Astrocyte (in vitro differentiated cells and primary cell): Measurements from ENCODE around the gene SFR1. TPM values are rescaled to one million over a fixed set of nuclear protein-coding genes. Genes with fewer than 3 reads are reported as not detected.
A peak's percentile ranks its signal among the peaks of the same experiment; 100 is the strongest.

Experiments
- DNase-seq: peaks from one replicate; pipeline ENCODE4 v3.0.0-alpha.2; 2010; ENCODE audit warnings: low read depth
- FAIRE-seq: peaks from 2 replicates; lab custom pipeline; 2011; peaks lifted over from hg19 to GRCh38; lab: Jason Lieb, UNC
- H2AFZ ChIP-seq: 2 replicates; pipeline ENCODE4 v1.6.0; 2012; ENCODE audit warnings: low read depth, low read length, inconsistent platforms
- H3K27ac ChIP-seq: 2 replicates; pipeline ENCODE4 v1.5.1; 2011; ENCODE audit warnings: low read depth, low read length, inconsistent platforms
- H3K27me3 ChIP-seq: 2 replicates; pipeline ENCODE4 v1.6.0; 2011; ENCODE audit warnings: low read length, inconsistent platforms; ENCODE audit not compliant: insufficient read depth
- H3K36me3 ChIP-seq: 2 replicates; pipeline ENCODE4 v1.5.1; 2011; ENCODE audit warnings: low read length, inconsistent platforms; ENCODE audit not compliant: insufficient read depth
- H3K4me1 ChIP-seq: 2 replicates; pipeline ENCODE4 v1.5.1; 2011; ENCODE audit warnings: low read length, inconsistent platforms; ENCODE audit not compliant: insufficient read depth
- H3K4me2 ChIP-seq: 2 replicates; pipeline ENCODE4 v1.6.0; 2012; ENCODE audit warnings: low read length, inconsistent platforms
- H3K4me3 ChIP-seq: 2 replicates; pipeline ENCODE4 v1.5.1; 2011; ENCODE audit warnings: low read depth, mild to moderate bottlenecking, low read length, inconsistent platforms; ENCODE audit not compliant: insufficient read depth
- H3K79me2 ChIP-seq: 2 replicates; pipeline ENCODE4 v1.6.0; 2012; ENCODE audit warnings: mild to moderate bottlenecking, low read length, inconsistent platforms; ENCODE audit not compliant: insufficient read depth
- H3K9ac ChIP-seq: 2 replicates; pipeline ENCODE4 v1.6.0; 2012; ENCODE audit warnings: mild to moderate bottlenecking, low read length, inconsistent platforms
- H3K9me3 ChIP-seq: 2 replicates; pipeline ENCODE4 v1.5.1; 2012; ENCODE audit warnings: low read depth, mild to moderate bottlenecking, low read length, inconsistent platforms; ENCODE audit not compliant: insufficient read depth
- H4K20me1 ChIP-seq: 2 replicates; pipeline ENCODE4 v1.6.0; 2012; ENCODE audit warnings: low read length, inconsistent platforms; ENCODE audit not compliant: insufficient read depth
- H3K27ac Mint-ChIP-seq: one replicate; pipeline ENCODE4 v1.8.0; 2021; ENCODE audit warnings: mild to moderate bottlenecking, mixed read lengths; ENCODE audit not compliant: unreplicated experiment
- H3K27me3 Mint-ChIP-seq: one replicate; pipeline ENCODE4 v1.8.0; 2021; ENCODE audit warnings: low read depth, mixed read lengths; ENCODE audit not compliant: unreplicated experiment
- H3K36me3 Mint-ChIP-seq: one replicate; pipeline ENCODE4 v1.8.0; 2021; ENCODE audit warnings: low read depth, mixed read lengths; ENCODE audit not compliant: unreplicated experiment
- H3K4me1 Mint-ChIP-seq: one replicate; pipeline ENCODE4 v1.8.0; 2021; ENCODE audit warnings: low read depth, mixed read lengths; ENCODE audit not compliant: unreplicated experiment
- H3K4me3 Mint-ChIP-seq: one replicate; pipeline ENCODE4 v1.8.0; 2021; ENCODE audit warnings: mild to moderate bottlenecking, moderate library complexity, mixed read lengths; ENCODE audit not compliant: unreplicated experiment
- H3K9me3 Mint-ChIP-seq: one replicate; pipeline ENCODE4 v1.8.0; 2021; ENCODE audit warnings: mild to moderate bottlenecking, mixed read lengths; ENCODE audit not compliant: unreplicated experiment
- EZH2 ChIP-seq: IDR thresholded peaks from 2 replicates; pipeline ENCODE4 v1.6.1; 2012; ENCODE audit warnings: mild to moderate bottlenecking, low read length, inconsistent platforms; ENCODE audit not compliant: insufficient read depth
- total RNA-seq: library from RNA; stranded (reverse); gene quantifications from 2 replicates; pipeline ENCODE4 v1.2.1, GENCODE V29; 2021
- TF ChIP-seq, protein P1 (sequence below): IDR thresholded peaks from 2 replicates; pipeline ENCODE4 v1.5.1; 2011; ENCODE audit warnings: low read depth, mild to moderate bottlenecking, inconsistent platforms, low read length, moderate library complexity; ENCODE audit not compliant: insufficient read depth

Gene SFR1
- total RNA-seq, 1 donor from 2014 or later = 3.6 TPM

DNA sequence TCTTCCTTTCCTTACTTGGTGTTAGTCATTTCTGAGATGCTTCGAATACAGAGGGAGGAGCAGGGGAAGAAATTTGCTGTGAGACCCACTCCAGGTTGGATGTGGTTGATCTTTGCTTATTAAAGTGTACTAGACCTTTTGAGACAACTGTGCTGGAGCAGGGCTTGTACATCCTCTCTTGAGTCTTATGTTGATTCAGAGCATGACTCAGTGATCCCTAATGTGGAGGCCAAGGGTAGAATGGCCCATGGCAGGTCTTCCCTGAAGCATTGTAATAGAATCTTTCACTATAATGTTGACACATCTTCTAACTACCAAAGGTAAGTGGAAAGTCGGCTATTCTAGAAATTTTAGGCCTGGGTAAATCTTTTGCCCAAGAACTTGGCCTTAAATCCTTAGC lies 17.0 kb upstream of the SFR1 start:
- no peak for FAIRE-seq
- DNase-seq = no peak
- H3K4me3 Mint-ChIP-seq = no peak overlapping the region

DNA sequence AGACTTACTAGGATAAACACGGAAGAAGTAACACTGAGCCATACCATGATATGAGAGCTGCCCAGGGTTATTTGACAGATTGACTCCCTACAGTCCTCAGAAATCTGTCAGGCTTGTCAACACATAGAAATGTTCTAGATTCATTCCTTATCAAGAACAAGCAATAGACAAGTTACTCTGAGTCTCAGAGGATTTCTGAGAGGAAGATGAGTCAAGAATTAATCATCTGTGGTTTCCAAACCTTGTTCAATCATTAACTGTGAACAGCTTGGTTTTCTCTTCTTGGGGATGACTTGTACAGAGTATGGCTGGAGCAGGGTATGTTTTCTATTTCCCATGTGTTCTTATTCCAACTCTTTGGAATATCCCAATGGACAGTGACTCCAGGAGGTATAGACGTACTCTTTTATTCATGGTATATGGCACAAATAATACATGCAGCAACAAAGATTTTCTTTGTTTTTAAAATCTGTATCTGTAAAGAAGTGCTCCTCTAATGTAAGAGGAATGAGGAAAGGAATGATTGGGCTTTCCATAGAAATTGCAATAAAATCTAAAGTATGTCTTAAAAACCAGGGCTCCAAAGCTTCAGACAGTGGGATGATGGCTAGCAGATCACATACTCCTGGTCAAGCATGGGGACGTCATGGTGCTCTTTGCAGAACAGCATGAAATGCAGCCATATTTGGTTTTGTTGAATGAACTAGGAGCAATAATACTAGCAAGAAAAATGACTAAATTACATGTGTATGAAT lies 11.9 kb upstream of the SFR1 start:
- TF ChIP-seq EZH2 = no peak
- TF ChIP-seq, protein P1, sequence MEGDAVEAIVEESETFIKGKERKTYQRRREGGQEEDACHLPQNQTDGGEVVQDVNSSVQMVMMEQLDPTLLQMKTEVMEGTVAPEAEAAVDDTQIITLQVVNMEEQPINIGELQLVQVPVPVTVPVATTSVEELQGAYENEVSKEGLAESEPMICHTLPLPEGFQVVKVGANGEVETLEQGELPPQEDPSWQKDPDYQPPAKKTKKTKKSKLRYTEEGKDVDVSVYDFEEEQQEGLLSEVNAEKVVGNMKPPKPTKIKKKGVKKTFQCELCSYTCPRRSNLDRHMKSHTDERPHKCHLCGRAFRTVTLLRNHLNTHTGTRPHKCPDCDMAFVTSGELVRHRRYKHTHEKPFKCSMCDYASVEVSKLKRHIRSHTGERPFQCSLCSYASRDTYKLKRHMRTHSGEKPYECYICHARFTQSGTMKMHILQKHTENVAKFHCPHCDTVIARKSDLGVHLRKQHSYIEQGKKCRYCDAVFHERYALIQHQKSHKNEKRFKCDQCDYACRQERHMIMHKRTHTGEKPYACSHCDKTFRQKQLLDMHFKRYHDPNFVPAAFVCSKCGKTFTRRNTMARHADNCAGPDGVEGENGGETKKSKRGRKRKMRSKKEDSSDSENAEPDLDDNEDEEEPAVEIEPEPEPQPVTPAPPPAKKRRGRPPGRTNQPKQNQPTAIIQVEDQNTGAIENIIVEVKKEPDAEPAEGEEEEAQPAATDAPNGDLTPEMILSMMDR = no peak
- Histone ChIP-seq H2AFZ (no peak overlapping the region), H4K20me1 (no peaks in the 10 kb centered on the region), H3K9me3 (no peaks in the 10 kb centered on the region), H3K4me3 (no peak overlapping the region), H3K9ac (no peak overlapping the region), H3K79me2 (no peaks in the 10 kb centered on the region), H3K27ac (peak overlapping the region; percentile 50), H3K4me2 (peak overlapping the region; percentile 37), H3K27me3 (no peaks in the 10 kb centered on the region), H3K36me3 (no peaks in the 10 kb centered on the region), H3K4me1 (no peaks in the 10 kb centered on the region)
- peak; percentile 100 for FAIRE-seq
- peak overlapping the region; percentile 91 for H3K27ac Mint-ChIP-seq
- peak; percentile 80 for DNase-seq
- no peaks in the 10 kb centered on the region for H3K36me3 Mint-ChIP-seq
- no peaks in the 10 kb centered on the region for H3K27me3 Mint-ChIP-seq
- no peak overlapping the region for H3K4me3 Mint-ChIP-seq
- no peaks in the 10 kb centered on the region for H3K9me3 Mint-ChIP-seq
- peaks cover 13% of the 10 kb centered on the region for H3K4me1 Mint-ChIP-seq

More for the DNA sequence above, 17.0 kb upstream of the SFR1 start:
- TF ChIP-seq, protein P1 = no peak
- TF ChIP-seq EZH2 = no peak
- Histone ChIP-seq H3K9me3 (no peaks in the 10 kb centered on the region), H3K27me3 (no peaks in the 10 kb centered on the region), H3K4me1 (no peaks in the 10 kb centered on the region), H3K79me2 (no peaks in the 10 kb centered on the region), H3K9ac (no peak overlapping the region), H3K36me3 (no peaks in the 10 kb centered on the region), H2AFZ (no peak overlapping the region), H3K4me3 (no peak overlapping the region), H3K4me2 (no peak overlapping the region), H4K20me1 (no peaks in the 10 kb centered on the region), H3K27ac (no peak overlapping the region)
- peaks cover 2% of the 10 kb centered on the region for H3K27me3 Mint-ChIP-seq
- no peak overlapping the region for H3K27ac Mint-ChIP-seq
- H3K9me3 Mint-ChIP-seq = no peaks in the 10 kb centered on the region
- H3K36me3 Mint-ChIP-seq = peaks cover 2% of the 10 kb centered on the region
- H3K4me1 Mint-ChIP-seq = peaks cover 13% of the 10 kb centered on the region

DNA sequence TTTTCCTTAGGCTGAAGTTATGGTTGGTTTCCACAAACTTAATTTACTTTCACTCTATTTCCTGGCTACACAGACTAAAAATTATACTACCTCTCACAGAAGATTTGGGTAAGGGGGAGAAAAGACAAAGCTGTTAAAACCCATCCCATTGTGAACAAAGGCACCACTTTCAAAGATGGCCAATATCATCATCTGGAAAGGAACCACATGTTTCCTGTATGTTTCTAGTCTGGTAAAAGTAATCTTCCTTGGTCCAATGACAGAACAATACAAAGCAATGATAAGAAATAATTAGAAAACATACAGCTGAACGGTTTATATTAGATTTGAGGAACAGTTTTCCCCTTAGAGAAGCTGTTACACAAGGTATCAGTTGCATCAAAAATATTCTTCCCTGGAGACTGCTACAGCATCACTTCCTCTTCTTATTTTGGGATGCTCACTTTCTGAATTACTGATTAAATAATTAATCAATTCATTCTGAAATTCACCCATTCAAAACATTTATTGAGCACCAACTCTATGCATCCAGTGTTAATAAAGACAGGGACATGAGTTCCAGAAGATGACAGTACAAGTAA lies 8.5 kb upstream of the SFR1 start:
- FAIRE-seq (no peak), DNase-seq (no peak)
- H4K20me1 ChIP-seq = no peaks in the 10 kb centered on the region
- H3K4me2 ChIP-seq = no peak overlapping the region
- H2AFZ ChIP-seq = no peak overlapping the region
- no peak overlapping the region for H3K4me3 Mint-ChIP-seq
- no peaks in the 10 kb centered on the region for H3K27me3 Mint-ChIP-seq
- peaks cover 22% of the 10 kb centered on the region for H3K4me1 Mint-ChIP-seq
- H3K9ac ChIP-seq = no peak overlapping the region
- H3K27me3 ChIP-seq = no peaks in the 10 kb centered on the region
- no peak overlapping the region for H3K4me3 ChIP-seq
- H3K36me3 Mint-ChIP-seq = no peaks in the 10 kb centered on the region
- no peaks in the 10 kb centered on the region for H3K9me3 Mint-ChIP-seq
- H3K79me2 ChIP-seq = no peaks in the 10 kb centered on the region
- H3K27ac ChIP-seq = no peak overlapping the region
- TF ChIP-seq, protein P1 = no peak
- TF ChIP-seq EZH2 = no peak
- H3K27ac Mint-ChIP-seq = peak overlapping the region; percentile 47
- H3K36me3 ChIP-seq = no peaks in the 10 kb centered on the region
- H3K9me3 ChIP-seq = no peaks in the 10 kb centered on the region
- peaks cover 7% of the 10 kb centered on the region for H3K4me1 ChIP-seq
